Neutrophil (primary cell): Measurements from ENCODE around the gene PTPRJ.

Experiments
- H3K27ac ChIP-seq: fragments of 200-600 bp; sonication (generic); 2 replicates; pipeline ENCODE4 v1.5.1; 2016; ENCODE audit warnings: mild to moderate bottlenecking, moderate library complexity
- H3K27me3 ChIP-seq: fragments of 200-600 bp; sonication (generic); 2 replicates; pipeline ENCODE4 v1.6.0; 2016; ENCODE audit warnings: mild to moderate bottlenecking
- H3K36me3 ChIP-seq: fragments of 200-600 bp; sonication (generic); 2 replicates; pipeline ENCODE4 v1.5.1; 2017
- H3K4me1 ChIP-seq, 2 experiments: fragments of 200-600 bp in 1 of 2; sonication (generic) in 1 of 2; 1 replicate in 1 of 2; 2 replicates in 1 of 2; pipeline versions ENCODE4 v1.5.1 to v1.6.1; 2013 to 2016; ENCODE audit warnings: low read depth in 1 of 2, low read length in 1 of 2, mild to moderate bottlenecking in 1 of 2, moderate library complexity in 1 of 2; ENCODE audit not compliant: control insufficient read depth in 1 of 2, insufficient read depth in 1 of 2
- H3K4me3 ChIP-seq, 2 experiments: fragments of 200-600 bp in 1 of 2; sonication (generic) in 1 of 2; 1 replicate in 1 of 2; 2 replicates in 1 of 2; pipeline ENCODE4 v1.5.1; 2013 to 2016; ENCODE audit warnings: low read depth in 1 of 2, low read length in 1 of 2, mild to moderate bottlenecking in 1 of 2, moderate library complexity in 1 of 2
- H3K9me3 ChIP-seq: fragments of 200-600 bp; sonication (generic); 2 replicates; pipeline ENCODE4 v1.5.1; 2016
- TF ChIP-seq, protein P1 (sequence below): fragments of 200-600 bp; sonication (generic); IDR thresholded peaks from 2 replicates; pipeline ENCODE4 v1.5.1; 2016; ENCODE audit warnings: antibody characterized with exemption

Gene PTPRJ

DNA sequence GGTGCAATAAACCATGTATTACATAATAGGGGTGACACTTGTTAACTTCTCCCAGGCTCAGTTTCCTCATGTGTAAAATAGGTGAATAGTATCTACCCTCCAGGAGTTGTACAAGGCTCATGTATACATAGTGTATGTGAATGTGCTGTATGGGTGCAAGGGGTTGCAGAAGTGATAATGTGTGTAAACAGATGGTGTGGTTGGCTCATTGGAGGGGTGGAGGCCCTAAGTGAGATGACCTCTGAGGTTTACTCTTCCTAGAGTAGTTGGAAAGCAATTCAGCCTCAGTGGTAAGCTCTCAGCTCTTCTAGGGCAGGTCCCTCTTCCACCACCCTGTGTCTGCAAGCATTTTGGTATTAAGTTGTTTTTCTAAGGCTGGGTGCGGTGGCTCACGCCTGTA lies 102.4 kb downstream of the PTPRJ start:
- H3K9me3 ChIP-seq = no peaks in the 10 kb centered on the region
- no peak overlapping the region for H3K4me3 ChIP-seq
- no peaks in the 10 kb centered on the region for H3K27me3 ChIP-seq
- TF ChIP-seq, protein P1, sequence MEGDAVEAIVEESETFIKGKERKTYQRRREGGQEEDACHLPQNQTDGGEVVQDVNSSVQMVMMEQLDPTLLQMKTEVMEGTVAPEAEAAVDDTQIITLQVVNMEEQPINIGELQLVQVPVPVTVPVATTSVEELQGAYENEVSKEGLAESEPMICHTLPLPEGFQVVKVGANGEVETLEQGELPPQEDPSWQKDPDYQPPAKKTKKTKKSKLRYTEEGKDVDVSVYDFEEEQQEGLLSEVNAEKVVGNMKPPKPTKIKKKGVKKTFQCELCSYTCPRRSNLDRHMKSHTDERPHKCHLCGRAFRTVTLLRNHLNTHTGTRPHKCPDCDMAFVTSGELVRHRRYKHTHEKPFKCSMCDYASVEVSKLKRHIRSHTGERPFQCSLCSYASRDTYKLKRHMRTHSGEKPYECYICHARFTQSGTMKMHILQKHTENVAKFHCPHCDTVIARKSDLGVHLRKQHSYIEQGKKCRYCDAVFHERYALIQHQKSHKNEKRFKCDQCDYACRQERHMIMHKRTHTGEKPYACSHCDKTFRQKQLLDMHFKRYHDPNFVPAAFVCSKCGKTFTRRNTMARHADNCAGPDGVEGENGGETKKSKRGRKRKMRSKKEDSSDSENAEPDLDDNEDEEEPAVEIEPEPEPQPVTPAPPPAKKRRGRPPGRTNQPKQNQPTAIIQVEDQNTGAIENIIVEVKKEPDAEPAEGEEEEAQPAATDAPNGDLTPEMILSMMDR = no peak
- peak overlapping the region; percentile 50 for H3K27ac ChIP-seq
- no peaks in the 10 kb centered on the region for H3K36me3 ChIP-seq
- H3K4me1 ChIP-seq = peaks cover 48 to 65% of the 10 kb centered on the region in 2 experiments

DNA sequence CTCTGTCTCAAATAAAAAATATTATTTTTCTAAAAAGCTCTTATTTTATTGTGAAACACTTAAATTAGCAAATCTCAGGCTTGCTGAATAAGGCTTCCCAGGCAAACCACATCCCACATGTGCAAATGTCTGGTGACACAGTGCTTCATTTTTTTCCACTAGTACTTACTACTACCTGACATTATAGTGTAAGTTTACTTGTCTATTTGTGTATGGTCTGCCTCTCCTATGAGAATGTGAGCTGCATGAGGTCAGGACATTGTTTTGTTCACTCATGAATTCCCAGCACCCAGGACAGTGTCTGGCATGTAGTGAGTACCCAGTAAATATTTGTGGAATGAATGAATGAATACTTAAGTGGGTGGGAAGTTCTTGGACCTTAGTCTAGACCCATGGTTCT lies 103.1 kb downstream of the PTPRJ start:
- no peaks in the 10 kb centered on the region for H3K9me3 ChIP-seq
- TF ChIP-seq, protein P1 = no peak
- no peaks in the 10 kb centered on the region for H3K36me3 ChIP-seq
- H3K4me3 ChIP-seq = no peak overlapping the region
- H3K27ac ChIP-seq = peak overlapping the region; percentile 50
- H3K4me1 ChIP-seq = peaks cover 54 to 72% of the 10 kb centered on the region in 2 experiments
- H3K27me3 ChIP-seq = no peaks in the 10 kb centered on the region

DNA sequence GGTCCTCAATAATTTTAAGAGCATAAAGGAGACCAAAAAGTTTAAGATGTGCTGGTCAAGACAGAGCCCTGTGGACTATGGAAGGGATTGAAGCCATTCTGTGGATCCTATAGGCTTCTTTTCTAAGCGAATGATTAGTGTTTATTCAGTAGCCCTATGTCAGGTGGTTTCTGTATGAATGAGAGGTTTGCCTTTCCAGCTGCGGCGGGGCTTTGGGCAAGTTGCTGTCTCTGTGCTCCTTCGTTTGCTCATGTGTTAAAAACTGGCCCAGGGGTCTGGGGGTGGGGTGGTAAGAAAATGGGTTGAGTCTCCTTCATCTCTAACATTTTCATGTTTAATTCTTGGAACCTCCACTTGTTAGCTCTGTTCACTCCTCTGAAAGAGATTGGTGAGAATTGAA lies 105.3 kb downstream of the PTPRJ start:
- Histone ChIP-seq H3K27me3 (no peaks in the 10 kb centered on the region), H3K27ac (no peak overlapping the region), H3K4me3 (no peak overlapping the region), H3K9me3 (no peaks in the 10 kb centered on the region), H3K36me3 (peaks cover 5% of the 10 kb centered on the region), H3K4me1 (peaks cover 65 to 76% of the 10 kb centered on the region in 2 experiments)
- TF ChIP-seq, protein P1 = no peak

DNA sequence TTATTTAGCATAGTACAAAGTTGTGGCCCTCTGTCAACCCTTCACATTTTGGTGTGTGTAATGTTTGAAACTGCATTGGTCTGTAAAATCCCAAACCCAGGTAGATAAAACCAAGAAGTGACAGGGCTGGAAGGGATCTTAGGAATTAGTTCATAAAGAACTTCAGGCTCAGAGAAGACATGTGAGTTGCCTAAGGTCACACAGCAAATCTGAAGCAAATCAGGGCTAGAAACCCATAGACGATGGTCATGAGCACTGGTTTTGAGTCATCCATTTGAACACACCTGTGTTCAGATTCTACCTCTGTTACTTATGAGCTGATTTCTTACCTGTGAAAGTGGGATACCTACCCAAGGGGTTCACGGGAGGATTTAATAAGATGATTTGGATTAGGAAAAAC lies 107.1 kb downstream of the PTPRJ start:
- Histone ChIP-seq H3K27me3 (no peaks in the 10 kb centered on the region), H3K36me3 (peaks cover 7% of the 10 kb centered on the region), H3K9me3 (no peaks in the 10 kb centered on the region), H3K4me1 (peaks cover 60 to 75% of the 10 kb centered on the region in 2 experiments), H3K27ac (peak overlapping the region; percentile 75), H3K4me3 (no peak overlapping the region)
- TF ChIP-seq, protein P1 = no peak

DNA sequence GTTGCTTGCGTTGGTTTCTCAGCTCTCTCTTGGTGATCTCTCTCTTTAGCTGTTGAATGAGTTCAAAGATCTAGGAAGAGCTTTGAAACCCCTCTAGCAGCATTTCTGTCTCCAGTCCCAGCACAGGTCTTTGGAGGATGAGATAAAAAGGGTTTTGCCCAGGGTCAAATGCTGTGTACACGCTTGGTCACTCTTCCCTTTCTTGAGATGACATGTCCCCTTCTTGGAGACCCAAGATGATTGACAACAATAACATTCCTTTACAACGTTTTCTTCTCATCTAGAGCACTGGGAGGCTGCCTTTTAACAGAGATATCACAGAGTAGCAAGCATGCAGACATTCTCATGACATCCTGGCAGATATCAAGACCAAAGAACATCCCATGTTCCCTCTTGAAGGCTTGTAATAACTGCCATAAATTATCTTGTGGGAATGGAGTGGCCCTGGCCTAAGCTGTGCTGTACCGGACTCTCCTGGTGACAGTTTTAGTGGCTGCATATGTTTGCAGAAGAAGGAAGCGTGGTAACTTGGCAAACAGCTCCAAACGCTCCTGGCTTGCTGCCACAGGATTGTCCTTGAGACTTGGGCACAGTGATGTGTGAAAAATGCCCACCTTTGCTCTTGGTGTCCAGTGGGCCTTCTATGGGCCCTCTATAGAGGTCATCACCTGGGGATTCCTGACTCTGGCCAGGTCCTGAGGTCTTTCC lies 107.8 kb downstream of the PTPRJ start:
- TF ChIP-seq, protein P1 = no peak
- Histone ChIP-seq H3K36me3 (peaks cover 7% of the 10 kb centered on the region), H3K4me3 (no peak overlapping the region), H3K4me1 (peaks cover 52 to 69% of the 10 kb centered on the region in 2 experiments), H3K27me3 (no peaks in the 10 kb centered on the region), H3K9me3 (no peaks in the 10 kb centered on the region), H3K27ac (peak overlapping the region; percentile 75)
